HG02938 (cell line): ENCODE results near the gene C1orf35.

Experiments used
- ATAC-seq: cut with Tn5 transposase; IDR thresholded peaks from one replicate; pipeline ENCODE4 v1.9.1; 2021; ENCODE audit warnings: mild to moderate bottlenecking, moderate library complexity; ENCODE audit not compliant: unreplicated experiment

The C1orf35 gene

GRCh38 chr1:228064741-228065542, 38.2 kb downstream of the C1orf35 start:
- ATAC-seq = no peak

- ATAC-seq = no peak
Observed at GRCh38 chr1:228064296-228064695, 38.8 kb downstream of the C1orf35 start.

DNA sequence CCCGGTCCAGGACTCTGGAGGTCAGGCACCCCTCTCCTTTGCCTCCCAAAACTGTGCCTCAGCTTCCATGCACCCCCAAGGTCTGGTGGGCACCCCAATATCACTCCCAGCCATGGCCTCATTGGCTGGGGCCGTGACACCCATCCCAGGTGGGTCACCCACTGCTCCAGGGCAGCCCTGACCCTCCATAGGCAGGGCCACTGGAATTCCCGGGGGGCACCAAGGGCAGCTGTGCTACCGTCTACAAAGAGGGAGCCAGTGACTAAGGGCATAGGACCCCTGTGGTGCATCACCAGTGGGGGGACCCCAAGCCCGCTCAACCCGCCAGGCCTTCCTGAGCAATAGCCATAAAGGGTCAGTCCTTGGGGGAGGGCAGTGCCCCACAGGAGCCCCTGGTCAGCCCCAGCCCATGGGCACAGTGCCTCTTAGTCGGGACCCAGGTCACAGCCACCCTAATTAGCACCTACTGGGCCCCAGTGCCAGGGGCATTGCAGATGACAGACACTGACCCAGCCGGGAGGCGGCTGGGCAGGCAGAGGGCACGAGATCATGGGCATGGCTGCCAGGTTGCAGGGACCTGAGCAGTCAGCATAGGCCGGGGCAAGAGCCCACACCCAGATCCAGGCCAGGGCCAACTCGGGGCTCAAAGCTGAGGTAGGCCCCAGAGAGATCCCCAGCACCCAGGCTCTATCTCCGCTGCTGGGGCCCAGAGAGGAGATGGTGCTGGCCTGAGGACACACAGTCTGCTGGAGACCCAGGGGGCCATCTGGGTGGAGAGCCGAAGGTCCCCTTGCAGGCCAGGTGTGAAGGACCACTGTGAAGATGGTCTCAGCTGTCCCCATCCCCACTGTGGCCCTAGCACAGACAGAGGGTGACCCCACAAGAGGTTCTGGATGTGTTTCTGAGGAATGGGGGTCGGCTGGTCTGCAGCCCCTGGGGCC, 39.6 kb downstream of the C1orf35 start:
- no peak for ATAC-seq

- no peak for ATAC-seq
Observed at GRCh38 chr1:228062812-228063211, 40.3 kb downstream of the C1orf35 start.

DNA sequence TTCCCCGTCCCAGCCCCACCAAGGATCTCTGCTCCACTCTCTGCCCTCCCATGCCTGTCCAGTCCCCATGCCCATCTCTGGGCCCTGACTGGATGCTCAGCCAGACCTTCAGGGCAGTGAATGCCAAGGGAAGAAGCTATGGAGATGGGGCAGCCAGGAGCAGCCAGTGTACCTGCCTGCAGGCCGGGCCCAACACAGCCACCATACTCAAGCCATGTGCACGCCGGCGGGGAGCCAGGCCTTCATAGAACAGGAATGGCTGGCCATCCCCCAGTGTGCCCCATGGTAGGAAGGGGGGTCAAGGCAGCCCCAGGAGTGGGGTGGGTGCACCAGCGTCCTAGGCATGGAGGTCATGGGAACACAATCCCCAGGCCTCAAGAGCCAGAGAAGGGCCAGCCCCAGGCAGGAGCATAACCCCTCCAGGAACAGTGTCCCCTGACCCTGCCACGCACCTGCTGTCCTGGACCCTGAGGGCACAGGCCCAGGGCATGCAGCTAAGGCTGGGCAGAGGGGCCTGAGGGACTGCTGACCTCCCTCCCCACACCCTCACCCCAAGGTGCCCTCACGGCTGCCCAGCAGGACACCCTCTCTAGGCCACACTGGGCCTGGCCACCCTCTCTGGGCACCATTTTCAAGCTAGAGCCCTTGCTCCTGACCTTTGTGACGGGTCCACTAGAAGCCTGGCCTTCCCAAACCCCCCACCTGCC, 40.9 kb downstream of the C1orf35 start:
- no peak for ATAC-seq

GRCh38 chr1:228061411-228062084, 41.6 kb downstream of the C1orf35 start:
- no peak for ATAC-seq

DNA sequence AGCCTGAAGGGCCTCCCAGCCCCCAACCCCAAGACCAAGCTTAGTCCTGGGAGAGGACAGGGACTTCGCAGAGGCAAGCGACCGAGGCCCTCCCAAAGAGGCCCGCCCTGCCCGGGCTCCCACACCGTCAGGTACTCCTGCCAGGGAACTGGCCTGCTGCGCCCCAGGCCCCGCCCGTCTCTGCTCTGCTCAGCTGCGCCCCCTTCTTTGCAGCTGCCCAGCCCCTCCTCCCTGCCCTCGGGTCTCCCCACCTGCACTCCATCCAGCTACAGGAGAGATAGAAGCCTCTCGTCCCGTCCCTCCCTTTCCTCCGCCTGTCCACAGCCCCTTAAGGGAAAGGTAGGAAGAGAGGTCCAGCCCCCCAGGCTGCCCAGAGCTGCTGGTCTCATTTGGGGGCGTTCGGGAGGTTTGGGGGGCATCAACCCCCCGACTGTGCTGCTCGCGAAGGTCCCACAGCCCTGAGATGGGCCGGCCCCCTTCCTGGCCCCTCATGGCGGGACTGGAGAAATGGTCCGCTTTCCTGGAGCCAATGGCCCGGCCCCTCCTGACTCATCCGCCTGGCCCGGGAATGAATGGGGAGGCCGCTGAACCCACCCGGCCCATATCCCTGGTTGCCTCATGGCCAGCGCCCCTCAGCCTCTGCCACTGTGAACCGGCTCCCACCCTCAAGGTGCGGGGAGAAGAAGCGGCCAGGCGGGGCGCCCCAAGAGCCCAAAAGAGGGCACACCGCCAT, 42.5 kb downstream of the C1orf35 start:
- ATAC-seq = no peak

- no peak for ATAC-seq
Observed at GRCh38 chr1:228059634-228060457, 43.3 kb downstream of the C1orf35 start.

- no peak for ATAC-seq
Observed at GRCh38 chr1:228058949-228059633, 44.0 kb downstream of the C1orf35 start.

DNA sequence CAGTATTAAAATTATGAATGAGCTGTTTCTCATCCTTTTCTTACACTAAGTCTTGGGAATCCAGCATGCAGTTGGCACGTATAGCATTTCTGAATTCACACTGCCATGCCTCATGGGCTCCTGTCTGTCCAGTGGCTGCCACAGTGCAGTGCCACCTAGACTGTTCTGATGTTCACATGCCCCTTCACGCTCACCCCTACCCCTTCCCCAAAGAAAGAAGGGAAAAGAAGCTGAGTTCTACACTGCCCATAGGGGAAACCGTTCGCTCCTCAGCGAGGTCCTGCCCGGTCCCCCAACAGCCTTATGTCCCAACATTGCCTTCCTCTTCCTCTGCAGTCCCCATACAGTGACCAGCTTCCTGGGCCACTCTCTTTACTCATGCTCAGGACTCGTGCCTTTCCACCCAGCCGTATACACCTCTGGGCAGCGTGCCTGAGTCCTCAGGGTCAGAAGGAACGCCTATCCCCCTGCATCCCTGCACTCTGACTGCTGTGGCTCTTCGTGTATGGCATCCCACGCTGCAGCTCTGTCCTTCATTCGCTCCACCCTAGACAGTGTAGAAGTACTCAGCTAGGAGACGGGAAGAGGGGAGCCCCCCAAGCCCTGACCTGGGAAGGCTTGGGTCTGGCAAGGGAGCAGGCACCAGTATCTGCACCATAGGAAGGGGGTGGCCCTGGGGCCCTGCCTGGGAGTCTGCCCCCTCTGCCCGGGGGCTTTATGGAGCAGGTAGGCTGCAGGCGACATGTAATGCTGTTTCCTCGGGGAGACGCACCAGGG, 44.8 kb downstream of the C1orf35 start:
- no peak for ATAC-seq
